ENCODE results near the gene PNPLA1.

GRCh38 chr6:36326356-36326995 is 56.6 kb downstream of the PNPLA1 start:
- no peak for TF ChIP-seq ZNF274 (IDR thresholded peaks at IDR 0.05; ENCODE audit: low read depth, low read length)
- TF ChIP-seq SUZ12 (IDR thresholded peaks at IDR 0.05; ENCODE audit: extremely low read depth, insufficient read depth, insufficient read length), result no peak
- no peak for TF ChIP-seq YY1 (IDR thresholded peaks at IDR 0.05; ENCODE audit: insufficient read depth, insufficient read length)

Data from NT2/D1 (cell line).